Measurements from ENCODE around the gene PIEZO1. TPM values are rescaled to one million over a fixed set of nuclear protein-coding genes. Genes with fewer than 3 reads are reported as not detected.

The PIEZO1 gene
- total and polyA plus RNA-seq, 9 of the 15 experiments (the other 6 are each of a cell fraction or from before 2014, with no cell fraction given), result 3.6 to 432 (median 131) TPM

GRCh38 chr16:88688013-88688778 is 96.8 kb downstream of the PIEZO1 start (continued):
- TF ChIP-seq CBFA2T2 (conservative IDR thresholded peaks at IDR 0.05) (peak; percentile 95), ZNF408 (CRISPR knock-in tag; IDR thresholded peaks at IDR 0.05; ENCODE audit: low read depth) (no peak), ZNF146 (CRISPR knock-in tag; IDR thresholded peaks at IDR 0.05; ENCODE audit: unreplicated experiment) (no peak), CCNT2 (IDR thresholded peaks at IDR 0.05; ENCODE audit: borderline replicate concordance, extremely low read depth, insufficient read length, low read depth, low read length) (peak; percentile 95), RFX5 (IDR thresholded peaks at IDR 0.05; ENCODE audit: low read depth, low read length) (no peak), EP300 (IDR thresholded peaks at IDR 0.05; ENCODE audit: low read length) (peak; percentile 87; the same call in 1 of the 2 replicates), FOXK1 (CRISPR knock-in tag; IDR thresholded peaks at IDR 0.05; ENCODE audit: borderline replicate concordance) (no peak), ZNF134 (CRISPR knock-in tag; conservative IDR thresholded peaks at IDR 0.05) (no peak), GABPB2 (CRISPR knock-in tag; conservative IDR thresholded peaks at IDR 0.05) (no peak), PHTF2 (CRISPR knock-in tag; IDR thresholded peaks at IDR 0.05) (no peak), PHB2 (IDR thresholded peaks at IDR 0.05; ENCODE audit: low read depth) (no peak), TOE1 (IDR thresholded peaks at IDR 0.05; ENCODE audit: borderline replicate concordance) (peak; percentile 80), TOE1 (CRISPR knock-in tag; IDR thresholded peaks at IDR 0.05; ENCODE audit: borderline replicate concordance, low read depth) (no peak), ARID3A (IDR thresholded peaks at IDR 0.05; ENCODE audit: borderline replicate concordance, low read depth, low read length) (no peak), NELFE (IDR thresholded peaks at IDR 0.05; ENCODE audit: insufficient read depth, insufficient read length) (no peak), POLR2AphosphoS2 (IDR thresholded peaks at IDR 0.05; ENCODE audit: low read length) (no peak), EHMT2 (IDR thresholded peaks at IDR 0.05) (no peak), MIER1 (IDR thresholded peaks at IDR 0.05; ENCODE audit: low read depth) (no peak; the same call in 1 of the 2 replicates)
- TF ChIP-seq, protein P1, sequence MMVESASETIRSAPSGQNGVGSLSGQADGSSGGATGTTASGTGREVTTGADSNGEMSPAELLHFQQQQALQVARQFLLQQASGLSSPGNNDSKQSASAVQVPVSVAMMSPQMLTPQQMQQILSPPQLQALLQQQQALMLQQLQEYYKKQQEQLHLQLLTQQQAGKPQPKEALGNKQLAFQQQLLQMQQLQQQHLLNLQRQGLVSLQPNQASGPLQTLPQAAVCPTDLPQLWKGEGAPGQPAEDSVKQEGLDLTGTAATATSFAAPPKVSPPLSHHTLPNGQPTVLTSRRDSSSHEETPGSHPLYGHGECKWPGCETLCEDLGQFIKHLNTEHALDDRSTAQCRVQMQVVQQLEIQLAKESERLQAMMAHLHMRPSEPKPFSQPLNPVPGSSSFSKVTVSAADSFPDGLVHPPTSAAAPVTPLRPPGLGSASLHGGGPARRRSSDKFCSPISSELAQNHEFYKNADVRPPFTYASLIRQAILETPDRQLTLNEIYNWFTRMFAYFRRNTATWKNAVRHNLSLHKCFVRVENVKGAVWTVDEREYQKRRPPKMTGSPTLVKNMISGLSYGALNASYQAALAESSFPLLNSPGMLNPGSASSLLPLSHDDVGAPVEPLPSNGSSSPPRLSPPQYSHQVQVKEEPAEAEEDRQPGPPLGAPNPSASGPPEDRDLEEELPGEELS (CRISPR knock-in tag; IDR thresholded peaks at IDR 0.05; ENCODE audit: borderline replicate concordance), result no peak
- TF ChIP-seq, protein P2, sequence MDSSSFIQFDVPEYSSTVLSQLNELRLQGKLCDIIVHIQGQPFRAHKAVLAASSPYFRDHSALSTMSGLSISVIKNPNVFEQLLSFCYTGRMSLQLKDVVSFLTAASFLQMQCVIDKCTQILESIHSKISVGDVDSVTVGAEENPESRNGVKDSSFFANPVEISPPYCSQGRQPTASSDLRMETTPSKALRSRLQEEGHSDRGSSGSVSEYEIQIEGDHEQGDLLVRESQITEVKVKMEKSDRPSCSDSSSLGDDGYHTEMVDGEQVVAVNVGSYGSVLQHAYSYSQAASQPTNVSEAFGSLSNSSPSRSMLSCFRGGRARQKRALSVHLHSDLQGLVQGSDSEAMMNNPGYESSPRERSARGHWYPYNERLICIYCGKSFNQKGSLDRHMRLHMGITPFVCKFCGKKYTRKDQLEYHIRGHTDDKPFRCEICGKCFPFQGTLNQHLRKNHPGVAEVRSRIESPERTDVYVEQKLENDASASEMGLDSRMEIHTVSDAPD (CRISPR knock-in tag; IDR thresholded peaks at IDR 0.05), result no peak
